Activated CD8-positive, alpha-beta memory T cell treated with anti-CD3 and anti-CD28 coated beads, Interleukin-2, amount 50 U/mL, for 1 hour (primary cell): ENCODE data around the gene TMEM205.
"Not testable (repeated sequence)": the region's sequence is repeated elsewhere in the genome, so short reads cannot be mapped to it uniquely, and the experiment has no call there.

Source experiments
- DNase-seq: peaks from one replicate; pipeline ENCODE4 v3.0.0-alpha.2; 2020; ENCODE audit errors: extremely low read depth

Gene TMEM205

DNA sequence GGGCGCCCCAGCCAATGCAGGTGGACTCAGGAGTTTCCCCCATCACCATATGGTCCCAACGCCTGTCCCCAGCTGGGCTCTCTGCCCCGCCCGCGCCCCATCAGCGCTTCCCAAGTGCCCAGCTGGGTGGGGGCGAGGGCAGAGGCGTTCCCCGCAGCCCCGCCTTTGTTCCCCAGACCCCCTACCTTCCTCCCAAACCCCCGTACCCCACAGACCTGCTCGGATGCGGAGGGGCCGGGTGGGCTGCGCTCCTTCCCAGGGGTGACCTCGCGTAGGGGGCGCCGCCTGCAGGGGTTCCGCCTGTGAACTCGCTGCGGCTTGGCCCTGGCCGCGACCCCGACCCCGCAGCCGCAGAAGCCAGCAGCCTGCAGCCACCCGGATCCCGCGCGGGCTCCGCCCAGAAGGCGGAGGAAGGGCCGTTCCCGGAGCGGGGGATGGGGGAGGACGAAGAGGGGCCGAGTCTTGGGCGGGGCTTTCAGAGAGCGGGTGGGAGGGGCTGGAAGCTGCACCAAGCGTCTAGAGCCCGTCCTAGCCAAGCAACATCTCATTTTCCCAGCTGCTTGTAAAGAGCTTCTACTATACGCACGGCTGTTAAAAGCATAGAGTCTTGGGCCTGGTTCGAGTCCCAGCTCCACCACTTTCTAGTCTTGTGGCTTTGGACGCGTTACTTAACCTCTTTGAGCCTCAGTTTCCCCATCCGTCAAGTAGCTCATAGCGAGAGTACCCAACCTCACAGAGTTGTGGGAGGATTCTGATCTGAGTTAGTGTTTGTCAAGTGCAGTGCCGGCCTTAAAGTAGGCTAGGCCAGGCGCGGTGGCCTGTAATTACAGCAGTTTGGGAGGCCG is 6.6 kb downstream of the TMEM205 start, which contains the start of gene RAB3D:
TSS of gene RAB3D (minus strand) at position 404 of the 845 bp plus-strand sequence. CDS start 2,258 bp downstream, outside the sequence.
- no peak for DNase-seq

DNA sequence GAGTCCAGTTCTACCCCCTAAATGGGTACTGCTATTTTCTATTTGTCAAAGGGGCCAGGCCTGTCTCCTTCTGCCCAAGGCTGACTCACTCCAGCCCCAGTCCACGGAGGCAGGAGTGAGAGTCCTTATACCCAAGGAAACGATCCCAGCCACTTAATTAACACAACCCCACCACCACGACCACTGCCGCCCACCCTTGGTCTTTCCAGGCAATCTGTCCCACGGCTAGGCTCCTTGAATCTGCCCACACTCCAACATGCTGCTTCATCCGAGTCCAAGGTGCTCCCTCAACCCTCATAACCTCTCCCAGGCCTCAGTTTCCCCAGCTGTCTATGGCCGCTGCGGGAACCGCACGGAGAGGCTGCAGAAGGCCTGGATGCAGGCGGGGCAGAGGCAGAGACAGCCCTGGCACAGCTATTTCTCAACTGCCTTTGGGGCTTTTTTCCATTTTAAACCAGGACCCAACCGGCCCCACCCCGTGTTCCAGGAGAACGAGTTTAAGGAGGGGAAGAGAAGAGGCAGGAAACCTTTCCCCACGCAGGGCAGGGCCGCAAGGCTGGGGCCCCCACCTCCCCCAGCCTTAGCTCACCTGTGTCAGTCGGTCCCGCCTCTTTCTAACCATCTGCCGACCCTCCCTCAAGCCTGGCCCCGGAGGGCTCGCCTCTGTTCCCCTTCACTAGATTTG is 7.4 kb downstream of the TMEM205 start:
- no peak for DNase-seq

DNA sequence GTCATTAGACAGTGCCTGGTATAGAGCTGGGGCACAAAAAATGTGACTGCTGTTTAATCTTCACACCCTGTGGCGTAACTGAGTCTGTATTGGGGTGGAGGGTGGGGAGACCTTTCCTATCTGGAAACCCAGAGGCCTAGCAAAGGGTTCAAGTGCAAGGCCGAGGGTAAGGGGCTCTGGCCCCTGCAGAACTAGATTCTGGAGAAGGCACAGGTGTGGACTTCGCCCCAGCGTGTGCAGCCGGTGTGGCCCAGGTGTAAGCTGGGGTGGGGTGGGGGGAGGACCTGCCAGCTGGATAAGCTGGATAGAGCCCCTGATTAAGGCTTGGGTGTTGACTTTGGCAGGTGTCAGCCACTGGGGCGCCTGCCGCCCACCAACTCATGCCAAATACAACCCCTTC is 7.9 kb downstream of the TMEM205 start:
- DNase-seq = no peak

DNA sequence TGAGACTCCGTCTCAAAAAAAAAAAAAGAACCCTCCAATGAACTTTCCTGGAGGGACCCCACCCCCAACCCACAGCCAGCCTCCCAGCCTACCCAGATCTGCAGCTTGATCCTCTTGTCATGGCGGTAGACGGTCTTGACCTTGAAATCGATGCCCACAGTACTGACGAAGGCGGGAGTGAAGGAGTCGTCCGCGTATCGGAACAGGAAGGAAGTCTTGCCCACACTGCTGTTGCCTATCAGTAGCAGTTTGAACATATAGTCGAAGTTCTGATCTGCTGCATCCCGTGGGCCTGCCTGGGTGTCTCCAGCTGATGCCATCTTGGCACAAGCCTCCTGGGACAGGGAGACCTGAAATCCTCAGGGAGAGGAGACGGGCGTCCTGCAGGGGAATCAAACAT is 9.0 kb downstream of the TMEM205 start:
- no peak for DNase-seq

DNA sequence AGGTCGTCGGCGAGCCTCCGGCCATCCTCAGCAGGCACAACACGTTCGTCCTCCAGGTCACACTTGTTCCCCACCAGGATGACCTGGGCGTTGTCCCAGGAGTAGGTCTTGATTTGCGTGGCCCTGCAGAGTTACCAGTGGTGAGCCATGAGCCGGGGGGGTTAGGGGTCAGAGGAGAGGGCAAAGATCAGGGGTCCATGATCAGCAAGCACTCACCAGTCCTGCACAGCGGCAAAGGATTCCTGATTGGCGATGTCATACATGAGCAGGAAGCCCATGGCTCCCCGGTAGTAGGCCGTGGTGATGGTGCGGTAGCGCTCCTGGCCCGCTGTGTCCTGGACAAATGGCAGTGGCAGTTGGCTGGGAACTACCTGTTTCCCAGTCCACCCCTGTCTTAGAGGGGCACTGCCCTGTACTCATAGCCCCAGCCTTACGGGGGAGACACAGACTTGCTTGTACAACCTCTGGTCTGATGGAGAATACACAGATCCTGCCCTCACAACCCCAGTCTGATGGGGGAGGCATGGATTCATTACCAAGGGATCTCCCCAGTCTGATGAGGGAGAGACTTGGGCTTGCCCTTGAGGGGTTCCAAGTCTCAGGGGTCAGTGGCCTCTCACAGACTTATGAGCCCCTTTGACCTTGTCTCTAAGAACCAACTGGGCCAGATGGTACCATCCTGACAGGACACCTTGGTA is 10.5 kb downstream of the TMEM205 start:
- no peak for DNase-seq

DNA sequence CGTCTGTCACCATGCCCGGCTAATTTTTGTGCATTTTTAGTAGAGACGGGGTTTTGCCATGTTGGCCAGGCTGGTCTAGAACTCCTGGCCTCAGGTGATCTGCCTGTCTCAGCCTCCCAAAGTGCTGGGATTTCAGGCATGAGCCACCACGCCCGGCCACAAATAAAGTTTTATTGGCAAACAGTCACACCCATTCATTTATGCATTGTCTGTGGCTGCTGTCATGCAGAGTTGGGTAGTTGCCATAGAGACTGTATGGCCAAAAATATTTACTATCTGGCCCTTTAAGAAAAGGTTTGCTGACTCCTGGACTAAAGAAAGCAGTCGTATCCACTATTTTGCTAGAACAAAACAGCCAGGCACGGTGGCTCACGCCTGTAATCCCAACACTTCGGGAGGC is 12.2 kb downstream of the TMEM205 start:
- not testable (repeated sequence) for DNase-seq

DNA sequence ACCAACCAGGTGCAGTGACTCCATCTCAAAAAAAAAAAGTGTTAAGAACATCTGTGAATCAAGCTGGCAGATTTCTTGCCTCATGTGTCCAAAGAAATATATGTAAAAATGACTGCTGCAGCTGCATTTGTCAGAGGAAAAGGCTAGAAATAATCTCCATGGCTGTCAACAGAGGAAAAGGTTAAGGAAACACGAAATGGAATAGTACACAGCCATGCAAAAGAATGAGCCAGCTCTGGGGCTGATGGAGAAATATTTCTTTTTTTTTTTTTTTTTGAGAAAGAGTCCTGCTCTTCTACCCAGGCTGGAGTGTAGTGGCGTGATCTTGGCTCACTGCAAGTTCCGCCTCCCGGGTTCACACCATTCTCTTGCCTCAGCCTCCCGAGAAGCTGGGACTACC is 13.2 kb downstream of the TMEM205 start:
- no peak for DNase-seq

DNA sequence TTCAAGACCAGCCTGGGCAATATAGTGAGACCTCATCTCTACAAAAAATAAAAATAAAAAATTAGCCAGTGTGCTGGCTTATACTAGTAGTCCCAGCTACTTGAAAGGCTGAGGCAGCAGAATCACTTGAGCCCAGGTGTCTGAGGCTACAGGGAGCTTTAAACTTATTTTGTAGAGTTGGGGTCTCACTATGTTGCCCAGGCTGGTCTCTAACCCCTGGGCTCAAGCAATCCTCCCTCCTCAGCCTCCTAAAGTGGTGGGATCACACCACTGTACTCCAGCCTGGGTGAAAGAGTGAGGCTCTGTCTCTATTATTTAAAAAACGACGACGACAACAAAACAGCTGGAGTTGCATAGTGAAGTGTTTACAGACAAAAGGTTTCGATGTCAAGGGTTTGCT is 14.6 kb downstream of the TMEM205 start:
- no peak for DNase-seq

DNA sequence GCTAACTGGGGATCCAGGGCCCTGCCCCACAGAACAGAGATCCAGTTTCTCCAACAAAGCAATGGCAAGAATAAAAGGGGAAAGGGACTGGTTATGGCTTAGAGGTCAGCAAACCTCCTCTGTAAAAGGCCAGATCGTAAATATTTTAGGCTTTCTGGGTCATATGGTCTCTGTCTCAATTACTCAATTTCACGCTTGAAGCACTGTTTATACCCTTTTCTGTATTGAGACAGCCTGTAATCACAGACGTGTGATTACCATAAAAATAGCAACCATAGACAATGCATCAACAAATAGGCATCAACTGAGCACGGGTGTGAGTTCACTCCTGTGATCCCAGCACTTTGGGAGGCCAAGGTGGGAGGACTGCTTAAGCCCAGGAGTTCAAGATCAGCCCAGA is 15.9 kb downstream of the TMEM205 start:
- no peak for DNase-seq

DNA sequence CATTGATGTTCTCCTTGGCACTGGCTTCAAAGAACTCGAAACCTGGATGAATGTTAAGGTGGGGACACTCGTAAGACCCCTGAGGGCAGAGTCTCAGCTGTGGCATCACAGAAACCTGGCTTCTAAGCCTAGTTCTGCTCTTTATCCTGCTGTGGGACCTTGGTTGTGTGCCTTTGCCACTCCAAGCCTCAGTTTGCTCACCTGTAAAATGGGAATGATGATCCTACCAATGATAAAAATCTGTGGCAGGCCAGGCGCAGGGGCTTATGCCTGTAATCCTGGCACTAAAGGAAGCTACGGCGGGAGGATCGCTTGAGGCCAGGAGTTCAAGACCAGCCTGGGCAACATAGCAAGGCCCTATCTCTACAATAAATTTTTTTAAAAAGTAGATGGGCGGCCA is 20.5 kb downstream of the TMEM205 start:
- no peak for DNase-seq

DNA sequence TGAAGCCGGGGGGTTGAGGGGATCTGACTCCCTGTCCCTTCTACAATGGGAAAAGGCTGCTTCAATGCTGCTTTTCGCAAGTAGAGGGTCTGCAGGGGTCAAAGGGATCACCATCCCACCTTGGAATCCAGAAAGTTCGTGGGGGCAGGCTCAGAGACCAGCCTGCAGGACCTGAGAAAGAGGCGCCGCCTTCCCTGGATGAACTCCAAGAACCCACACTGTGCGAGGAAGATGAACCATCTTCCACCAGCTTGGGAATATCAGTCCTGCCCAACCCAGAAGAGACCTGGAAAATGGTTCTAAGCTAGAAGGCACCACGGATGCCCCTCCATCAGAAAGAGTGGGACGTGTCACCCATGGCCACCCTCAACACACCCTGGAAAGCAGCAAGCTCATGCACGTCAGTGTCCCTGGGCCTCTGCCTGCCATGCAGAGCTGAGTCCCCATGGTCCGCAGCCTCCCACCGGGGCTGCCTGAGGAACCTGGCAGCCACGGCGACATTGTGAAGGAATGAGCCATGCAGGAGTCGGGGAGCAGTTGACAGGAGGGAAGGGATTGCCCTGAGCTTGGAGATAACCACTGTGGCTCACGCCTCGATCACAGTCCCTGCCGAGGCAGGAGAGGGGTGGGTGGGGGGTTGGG is 21.2 kb downstream of the TMEM205 start:
- DNase-seq = no peak

DNA sequence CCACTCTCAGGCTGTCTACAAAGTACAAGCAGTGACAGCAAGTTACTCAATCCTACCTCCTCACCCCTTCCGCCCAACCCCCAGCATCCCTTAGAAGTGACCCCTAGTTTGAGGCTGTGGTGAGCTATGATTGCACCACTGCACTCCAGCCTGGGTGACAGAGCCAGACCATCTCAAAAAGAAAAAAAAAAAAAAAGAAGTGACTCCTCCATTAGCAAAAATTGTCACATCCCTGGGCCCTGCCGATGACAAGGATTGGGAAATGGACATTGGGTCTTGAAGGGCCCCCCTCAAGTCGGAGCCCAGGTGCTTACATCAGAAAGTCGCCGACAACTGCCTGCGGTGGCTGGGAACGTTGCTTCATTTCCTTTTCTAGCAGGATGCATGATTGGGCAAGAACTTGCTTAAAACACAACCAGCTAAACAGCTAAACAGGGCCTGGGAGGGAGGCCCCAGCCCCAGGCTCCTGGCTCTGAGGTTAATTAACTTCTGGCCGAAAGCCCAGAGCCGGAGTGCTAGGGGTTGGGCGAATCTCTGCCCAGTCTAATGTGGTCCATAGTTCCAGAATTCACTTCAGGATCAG is 21.9 kb downstream of the TMEM205 start:
- no peak for DNase-seq

DNA sequence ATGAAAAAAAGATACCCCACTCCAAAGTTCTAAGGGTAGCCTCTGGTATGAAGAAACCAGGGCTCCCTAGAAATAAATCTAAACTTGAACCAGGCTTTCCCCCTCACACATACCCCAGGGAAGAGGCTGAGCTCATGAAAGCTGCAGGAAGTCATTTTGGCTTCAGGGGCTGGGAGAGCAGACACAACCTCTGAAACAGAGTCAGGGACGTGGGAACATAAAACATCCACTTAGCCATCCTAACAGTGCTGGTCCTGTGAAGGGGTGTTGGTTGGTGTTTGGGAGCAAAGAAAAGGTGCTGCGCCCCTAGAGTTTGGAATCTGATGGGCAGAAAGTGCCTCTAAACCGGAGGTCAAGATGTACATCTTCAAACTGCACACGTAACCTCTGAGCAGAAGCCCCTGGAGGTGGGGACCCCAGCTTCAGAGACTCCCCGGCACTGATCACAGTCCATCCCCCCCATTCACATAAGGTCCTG is 22.4 kb downstream of the TMEM205 start:
- no peak for DNase-seq

DNA sequence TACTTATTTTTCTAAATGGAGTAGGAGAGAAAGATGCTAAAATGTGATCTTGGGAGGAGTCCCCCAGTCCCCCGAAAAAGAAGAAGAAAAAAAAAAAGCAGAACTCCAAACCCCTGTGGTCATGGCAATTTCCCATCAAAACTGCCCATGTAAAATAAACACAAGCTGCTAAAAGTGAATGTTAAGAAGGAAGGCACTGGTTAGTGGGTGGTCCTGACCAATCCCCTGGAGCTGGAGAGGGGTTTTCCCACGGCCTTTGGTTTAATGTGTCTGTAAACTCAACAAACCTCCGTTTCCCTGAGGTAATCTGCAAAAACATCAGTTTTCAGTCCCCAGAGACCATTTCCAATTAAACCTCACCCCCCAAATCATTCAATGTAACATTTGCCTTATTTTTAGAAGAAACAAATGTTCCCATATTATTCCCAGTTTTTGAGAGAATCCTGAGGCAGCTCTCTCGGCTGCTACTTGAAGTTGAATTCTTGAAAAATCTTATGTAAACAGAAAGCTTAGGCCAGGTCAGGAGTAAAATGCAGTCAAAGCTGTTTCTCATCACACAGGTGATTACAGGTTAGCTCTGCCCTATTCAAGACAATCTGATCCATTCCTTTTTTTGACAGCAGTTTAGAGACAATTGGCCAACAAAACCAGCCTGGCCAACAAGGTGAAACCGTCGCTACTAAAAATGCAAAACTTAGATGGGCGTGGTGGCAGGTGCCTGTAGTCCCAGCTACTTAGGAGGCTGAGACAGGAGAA is 23.6 kb downstream of the TMEM205 start:
- DNase-seq = no peak

DNA sequence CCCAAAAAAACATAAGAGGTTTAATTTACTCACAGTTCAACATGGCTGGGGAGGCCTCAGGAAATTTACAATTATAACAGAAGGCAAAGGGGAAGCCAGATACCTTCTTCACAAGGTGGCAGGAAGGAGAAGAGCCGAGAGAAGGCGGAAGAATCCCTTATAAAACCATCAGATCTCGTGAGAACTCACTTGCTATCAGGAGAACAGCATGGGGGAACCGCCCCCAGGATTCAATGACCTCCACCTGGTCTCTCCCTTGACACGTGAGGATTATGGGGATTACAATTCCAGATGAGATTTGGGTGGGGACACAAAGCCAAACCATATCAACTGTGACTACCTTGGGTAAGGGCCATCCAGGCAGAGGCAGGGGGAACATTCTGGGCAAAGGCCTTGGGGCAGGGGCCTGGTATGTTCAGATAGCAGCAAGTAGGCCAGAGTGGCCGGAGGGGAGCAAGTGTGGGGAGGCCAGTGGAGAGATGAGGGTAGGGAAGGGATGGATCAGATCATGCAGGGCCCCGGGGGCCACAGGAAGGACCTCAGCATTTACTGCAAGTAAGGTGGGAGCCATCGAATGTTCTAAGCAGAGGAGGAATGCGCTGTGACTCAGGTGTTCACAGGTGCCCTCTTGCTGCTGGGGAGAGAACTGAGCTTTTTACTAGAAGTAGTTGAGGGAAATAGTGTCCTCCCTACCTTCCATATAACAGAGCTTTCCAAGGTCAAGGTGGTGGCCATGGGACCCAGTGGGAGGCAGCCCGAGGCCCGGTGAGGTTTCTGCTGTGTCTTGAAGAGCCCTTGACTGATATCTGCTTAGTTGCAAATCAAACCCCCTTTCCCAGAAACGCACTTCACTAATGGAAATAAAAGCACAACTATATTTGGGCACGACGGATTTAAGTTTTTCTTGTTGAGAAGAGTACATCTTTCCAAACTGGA is 24.6 kb downstream of the TMEM205 start:
- no peak for DNase-seq

DNA sequence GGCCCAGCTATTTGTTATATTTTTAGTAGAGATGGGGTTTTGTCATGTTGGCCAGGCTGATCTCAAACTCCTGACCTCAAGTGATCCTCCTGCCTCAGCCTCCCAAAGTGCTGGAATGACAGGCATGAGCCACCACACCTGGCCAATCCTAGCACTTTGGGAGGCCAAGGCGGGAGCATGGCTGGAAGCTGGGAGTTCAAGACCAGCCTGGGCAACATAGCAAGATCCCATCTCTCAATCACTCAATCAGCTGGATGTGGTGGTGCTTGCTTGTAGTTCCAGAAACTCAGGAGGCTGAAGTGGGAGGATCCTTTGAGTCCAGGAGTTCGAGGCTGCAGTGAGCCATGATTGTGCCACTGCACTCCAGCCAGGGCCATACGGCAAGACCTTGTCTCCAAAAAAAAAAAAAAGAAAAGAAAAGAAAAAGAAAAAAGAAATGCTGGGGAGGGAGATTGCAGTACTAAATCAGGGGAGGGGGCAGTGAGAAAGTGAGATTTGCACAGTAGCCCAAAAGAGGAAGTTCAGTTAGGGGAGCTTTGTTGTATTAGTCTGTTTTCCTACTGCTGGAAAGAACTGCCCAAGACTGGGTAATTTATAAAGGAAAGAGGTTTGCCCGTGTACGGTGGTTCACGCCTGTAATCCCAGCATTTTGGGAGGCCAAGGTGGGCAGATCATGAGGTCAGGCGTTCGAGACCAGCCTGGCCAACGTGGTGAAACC is 25.6 kb downstream of the TMEM205 start:
- DNase-seq = not testable (repeated sequence)

DNA sequence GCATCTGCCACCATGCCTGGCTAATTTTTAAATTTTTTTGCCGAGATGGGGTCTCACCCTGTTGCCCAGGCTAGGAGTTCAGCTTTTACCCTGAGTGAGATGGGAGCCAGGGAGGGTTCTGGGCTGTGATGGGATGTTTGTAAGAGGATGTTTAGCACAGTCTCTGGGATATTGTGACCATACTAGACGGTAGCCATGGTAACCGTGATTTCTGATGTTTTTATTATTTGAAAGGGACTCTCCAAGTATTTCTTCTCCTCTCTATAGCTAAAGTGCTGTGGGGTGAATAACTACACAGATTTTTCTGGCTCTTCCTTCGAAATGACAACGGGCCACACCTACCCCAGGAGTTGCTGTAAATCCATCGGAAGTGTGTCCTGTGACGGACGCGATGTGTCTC is 39.7 kb downstream of the TMEM205 start:
- DNase-seq = no peak

DNA sequence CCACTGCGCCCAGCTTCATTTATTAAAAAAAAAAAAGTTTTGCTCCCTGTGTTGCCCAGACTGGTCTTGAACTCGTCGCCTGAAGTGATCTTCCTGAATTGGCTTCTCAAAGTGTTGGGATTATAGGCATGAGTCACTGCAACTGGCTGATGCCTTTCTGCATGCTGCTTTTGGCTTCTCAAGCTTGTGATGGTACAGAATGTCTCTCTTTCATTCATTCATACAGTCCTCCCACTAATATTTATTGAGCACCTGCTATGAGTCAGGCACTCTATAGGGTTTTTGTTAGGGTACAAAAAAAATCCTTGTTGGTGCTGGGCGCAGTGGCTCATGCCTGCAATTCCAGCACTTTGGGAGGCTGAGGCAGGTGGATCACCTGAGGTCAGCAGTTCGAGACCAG is 41.1 kb downstream of the TMEM205 start:
- DNase-seq = no peak

DNA sequence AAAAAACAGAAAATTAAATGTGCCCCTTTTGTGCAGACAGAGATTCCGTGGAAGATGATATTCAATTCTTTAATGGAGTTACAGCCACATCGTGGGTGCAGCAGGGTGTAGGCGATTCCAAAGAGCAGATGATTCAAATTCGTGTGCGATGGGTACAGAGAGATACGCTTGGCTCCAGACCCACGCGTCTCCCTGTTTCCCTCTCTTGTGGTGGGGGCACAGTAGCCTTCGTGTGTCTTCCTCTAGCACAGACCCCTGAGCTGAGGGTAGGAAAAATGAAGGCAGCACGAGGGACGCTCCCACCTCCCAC is 45.3 kb downstream of the TMEM205 start:
- DNase-seq = no peak
